GM18520 (cell line): Measurements from ENCODE around the gene TNFRSF8.

Source experiments
- ATAC-seq: cut with Tn5 transposase; IDR thresholded peaks from one replicate; pipeline ENCODE4 v1.9.1; 2021; ENCODE audit not compliant: unreplicated experiment

The TNFRSF8 gene

DNA sequence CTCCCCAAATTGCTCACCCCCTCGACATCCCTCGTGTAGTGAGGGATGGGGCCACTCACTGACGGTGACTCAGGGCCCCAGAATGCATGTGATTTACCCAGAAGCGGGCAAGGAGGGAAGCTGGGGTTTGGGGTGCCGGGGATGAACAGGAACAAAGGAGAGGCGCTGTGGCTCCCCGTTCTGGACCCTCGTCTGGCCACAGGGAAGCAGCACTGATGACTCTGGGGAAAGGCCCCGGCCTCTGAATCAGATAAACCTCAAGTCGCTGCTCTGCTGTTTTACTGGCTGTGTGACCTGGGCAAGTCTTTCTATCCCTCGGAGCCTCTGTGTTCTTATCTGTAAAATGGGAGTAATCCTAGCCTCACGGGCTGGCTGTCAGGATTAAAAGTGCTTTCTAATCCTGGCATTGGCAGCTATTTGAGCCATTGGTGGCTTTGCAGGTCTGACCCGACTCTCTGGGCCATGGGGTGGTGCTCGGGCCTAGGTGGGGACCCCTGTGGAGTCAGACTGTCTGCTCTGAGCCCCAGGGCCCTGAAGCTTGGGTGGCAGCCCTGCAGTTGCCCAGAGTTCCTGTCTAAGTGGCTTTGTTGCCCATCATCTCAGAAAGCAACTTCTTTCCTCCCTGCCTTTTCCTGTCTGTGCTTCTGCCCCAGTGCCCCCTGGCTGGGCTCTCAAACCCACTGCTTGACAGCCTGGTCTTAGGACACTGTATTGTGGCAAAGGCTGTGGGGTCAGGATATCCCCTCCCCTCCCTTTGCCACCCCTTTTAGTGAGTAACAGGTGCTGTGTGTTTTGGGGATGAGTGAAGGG, 109.1 kb downstream of the TNFRSF8 start:
- no peak for ATAC-seq

DNA sequence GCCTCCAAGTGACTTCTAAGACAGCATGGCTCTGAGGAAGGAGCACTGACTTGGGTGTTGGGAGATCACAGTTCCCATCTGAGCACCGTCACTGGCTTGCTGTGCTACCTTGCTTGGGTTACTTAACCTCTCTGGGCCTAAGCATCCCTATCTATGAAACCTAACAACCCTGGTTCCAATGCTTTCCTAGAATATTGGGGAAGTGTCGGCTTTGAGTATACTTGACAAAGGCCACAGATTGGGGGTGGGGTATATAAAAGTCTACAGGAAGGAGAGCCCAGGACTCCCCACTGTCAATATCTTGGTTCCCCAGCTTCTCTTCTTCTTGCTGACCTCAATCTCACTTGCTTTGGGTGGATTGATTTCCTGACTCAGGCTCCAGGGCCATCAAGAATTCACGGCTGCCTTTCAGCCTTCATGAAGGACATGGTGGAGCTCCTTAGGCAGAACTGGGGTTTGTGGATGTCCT, 110.0 kb downstream of the TNFRSF8 start:
- no peak for ATAC-seq

GRCh38 chr1:12173631-12174121, 110.6 kb downstream of the TNFRSF8 start:
- no peak for ATAC-seq

DNA sequence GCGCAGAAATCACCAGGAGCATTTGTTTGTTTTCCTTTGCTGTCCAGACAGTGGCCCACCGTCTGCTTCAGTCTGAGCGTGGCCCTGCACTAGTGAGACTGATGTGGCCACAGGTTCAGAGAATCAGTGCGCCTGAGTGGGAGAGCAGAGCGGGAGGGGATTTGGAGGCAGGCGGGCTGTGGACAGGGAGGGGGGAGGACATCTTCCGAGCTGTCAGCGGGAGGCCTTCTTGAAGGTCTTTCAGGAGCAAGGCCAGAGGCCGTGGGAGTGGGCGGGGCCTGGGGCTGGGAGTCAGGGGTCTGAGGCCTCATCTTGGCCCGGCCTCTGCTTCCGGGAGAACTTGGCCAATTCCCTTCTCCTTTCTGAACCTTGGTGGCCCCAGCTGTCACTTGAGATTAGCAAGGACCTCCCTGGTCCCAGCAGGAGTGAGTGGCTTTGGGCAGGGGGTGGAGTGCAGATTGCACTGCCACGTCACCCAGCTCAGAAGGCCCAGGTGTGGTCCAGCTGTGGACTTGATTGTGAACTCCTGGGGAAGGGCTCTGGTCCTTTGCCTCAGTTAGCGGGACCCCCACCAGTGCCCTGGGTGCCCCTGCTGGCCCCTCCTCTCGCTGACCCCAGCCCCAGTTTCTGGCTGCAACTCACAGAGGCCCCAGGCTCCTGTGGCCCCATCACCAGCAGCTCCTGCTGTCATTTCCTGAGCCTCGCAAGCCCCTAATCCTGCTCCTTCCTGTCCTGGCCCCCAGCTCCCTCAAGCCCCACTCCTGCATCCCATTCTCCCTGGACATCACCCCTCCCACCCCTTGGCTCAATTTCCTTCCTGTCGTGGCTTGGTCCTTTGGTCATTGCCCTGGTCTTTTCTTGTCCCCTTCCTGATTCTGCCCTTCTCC, 112.1 kb downstream of the TNFRSF8 start:
- no peak for ATAC-seq

DNA sequence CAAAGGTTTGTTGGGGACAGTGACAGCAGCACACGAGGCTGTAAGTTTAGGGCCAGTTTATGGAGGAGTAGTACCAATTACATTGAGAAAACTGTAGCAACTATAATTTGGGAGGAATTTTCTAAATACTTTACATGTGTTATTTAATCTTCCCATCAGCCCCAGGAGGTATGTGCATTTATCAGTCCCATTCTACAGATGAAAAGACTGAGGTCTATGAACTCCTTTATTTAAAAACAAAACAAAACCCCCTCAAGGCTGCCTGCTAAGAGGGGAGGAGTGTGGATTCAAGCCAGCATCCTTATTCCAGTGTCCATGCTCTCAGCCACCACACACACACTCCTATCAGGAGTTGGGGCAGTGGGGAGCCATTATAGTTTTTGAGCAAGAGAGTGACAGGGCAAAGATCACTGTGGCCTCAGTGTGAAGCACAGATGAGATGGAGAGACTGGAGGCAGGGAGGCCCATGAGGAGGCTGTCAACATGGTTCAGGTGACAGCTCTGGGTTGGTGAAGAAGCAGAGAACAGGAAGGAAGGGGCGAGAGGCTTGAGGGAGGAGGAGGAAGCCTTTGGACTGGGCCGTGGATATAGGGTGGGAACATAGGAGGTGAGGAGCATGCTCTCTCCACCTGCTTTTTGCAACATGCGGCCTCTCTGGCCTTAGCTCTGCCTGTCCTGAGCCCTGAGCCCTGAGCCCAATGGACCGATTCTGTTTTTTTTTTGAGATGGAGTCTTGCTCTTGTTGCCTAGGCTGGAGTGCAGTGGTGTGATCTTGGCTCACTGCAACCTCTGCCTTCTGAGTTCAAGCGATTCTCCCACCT, 113.4 kb downstream of the TNFRSF8 start:
- no peak for ATAC-seq

- no peak for ATAC-seq
Observed at GRCh38 chr1:12177156-12177998, 114.3 kb downstream of the TNFRSF8 start.

DNA sequence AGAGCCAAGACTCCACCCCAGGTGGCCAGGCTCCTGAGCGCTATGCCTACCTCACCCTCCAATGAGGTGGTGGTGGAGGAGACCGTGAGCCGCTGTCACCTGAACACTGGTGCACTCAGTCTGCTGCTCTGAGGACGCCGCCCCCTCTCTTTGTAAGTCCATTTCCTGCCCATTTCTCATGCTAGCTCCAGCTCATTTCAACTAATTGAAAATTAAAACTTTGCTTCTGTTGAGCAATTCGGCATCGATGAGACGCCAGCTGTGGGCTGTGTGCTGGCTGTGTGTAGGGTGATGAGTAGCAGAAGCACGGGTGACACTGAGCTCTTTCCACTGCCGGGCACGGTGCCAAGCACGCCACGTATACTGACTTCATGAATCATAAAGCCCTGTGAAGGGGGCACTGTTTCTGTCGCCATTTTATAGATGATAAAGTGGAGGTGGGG, 114.9 kb downstream of the TNFRSF8 start:
- ATAC-seq: no peak

DNA sequence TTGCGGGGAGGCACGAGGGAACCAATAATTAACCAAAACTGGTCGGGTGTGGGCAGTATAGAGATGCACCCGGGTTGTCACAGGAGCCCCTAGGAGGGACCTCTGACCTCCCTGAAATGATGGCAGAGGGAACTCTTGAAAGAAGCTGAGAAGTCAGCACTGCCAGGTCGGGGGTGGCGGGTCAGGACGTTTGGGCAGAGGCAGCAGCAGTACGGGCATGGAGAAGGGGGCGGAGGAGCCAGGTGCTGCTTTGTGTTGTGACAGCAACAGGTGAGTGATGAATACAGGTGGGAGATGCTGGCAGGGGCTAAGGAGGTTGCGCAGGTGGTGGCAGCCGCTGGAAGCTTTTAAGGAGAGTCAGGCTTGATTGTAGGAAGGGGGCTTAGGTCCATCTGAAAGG, 115.4 kb downstream of the TNFRSF8 start:
- ATAC-seq: no peak

GRCh38 chr1:12179111-12179519, 116.0 kb downstream of the TNFRSF8 start:
- no peak for ATAC-seq

DNA sequence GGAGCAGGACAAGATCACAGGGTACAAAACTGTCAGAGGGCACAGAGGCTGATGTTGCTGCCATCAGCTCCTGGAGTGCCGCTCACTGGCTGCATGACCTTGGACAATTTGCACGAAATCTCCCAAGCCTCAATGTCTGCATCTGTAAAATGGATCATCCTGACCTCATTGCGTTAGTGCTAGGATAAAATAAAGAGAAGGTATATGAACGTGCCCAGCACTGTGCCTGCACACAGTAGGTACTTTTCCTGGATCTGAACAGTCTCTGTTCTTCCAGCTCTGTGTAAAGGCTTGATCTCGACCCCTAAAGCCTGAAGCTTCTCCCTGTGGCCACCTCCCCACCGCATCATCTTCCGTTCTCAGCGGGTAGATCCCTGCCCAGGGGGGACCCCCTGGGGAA, 116.6 kb downstream of the TNFRSF8 start:
- ATAC-seq: no peak

GRCh38 chr1:12180315-12180714, 117.2 kb downstream of the TNFRSF8 start:
- ATAC-seq: no peak

DNA sequence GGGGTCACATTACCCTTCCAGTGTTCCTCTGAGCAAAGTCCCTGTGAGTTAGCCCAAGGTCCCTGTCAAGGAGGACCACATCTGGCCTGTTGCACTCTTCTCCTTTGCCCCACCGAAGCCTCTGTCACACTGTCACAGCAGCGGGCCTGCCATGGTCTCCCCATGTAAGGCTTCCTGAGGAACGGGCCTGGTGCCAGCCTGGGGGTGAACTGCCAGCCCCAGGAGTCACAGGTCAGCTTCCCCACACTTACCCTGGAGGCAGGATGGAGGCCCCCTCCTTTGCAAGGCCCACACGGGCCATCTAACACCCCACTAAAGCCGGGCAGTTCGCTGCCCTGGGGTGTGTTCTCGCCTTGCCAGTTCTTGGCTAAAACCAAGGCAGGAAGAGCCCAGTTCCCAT, 117.8 kb downstream of the TNFRSF8 start:
- ATAC-seq: no peak

- no peak for ATAC-seq
Observed at GRCh38 chr1:12181568-12181967, 118.5 kb downstream of the TNFRSF8 start.

DNA sequence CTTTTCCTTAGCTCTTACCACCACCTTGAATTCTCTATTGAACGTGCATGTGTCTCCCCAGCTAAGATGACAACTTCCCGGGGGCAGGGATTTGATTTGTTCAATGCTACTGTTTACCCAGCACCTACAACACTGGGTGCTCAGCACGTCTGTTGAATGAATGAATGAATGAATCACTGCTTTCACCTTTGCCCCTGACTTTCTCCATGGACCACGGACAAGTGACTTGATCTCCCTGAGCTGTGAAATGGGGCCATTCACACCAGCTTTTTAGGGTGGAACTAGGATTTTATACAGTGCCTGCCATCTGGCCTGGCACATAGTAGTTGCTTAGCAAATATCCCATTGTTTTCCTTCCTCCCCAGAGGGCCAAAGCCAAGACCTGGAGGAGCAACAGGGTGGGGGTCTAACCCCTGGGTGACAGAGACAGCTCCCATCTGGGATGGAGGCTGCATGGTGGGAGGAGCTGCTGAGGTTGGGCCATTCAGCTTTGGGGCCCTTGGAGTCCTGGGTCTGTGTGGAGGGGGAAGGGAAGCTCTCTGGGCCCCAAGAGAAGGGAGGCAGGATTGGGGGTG, 119.4 kb downstream of the TNFRSF8 start:
- no peak for ATAC-seq

GRCh38 chr1:12183095-12183794, 120.1 kb downstream of the TNFRSF8 start:
- no peak for ATAC-seq

- ATAC-seq: no peak
Observed at GRCh38 chr1:12184008-12184681, 121.0 kb downstream of the TNFRSF8 start.

DNA sequence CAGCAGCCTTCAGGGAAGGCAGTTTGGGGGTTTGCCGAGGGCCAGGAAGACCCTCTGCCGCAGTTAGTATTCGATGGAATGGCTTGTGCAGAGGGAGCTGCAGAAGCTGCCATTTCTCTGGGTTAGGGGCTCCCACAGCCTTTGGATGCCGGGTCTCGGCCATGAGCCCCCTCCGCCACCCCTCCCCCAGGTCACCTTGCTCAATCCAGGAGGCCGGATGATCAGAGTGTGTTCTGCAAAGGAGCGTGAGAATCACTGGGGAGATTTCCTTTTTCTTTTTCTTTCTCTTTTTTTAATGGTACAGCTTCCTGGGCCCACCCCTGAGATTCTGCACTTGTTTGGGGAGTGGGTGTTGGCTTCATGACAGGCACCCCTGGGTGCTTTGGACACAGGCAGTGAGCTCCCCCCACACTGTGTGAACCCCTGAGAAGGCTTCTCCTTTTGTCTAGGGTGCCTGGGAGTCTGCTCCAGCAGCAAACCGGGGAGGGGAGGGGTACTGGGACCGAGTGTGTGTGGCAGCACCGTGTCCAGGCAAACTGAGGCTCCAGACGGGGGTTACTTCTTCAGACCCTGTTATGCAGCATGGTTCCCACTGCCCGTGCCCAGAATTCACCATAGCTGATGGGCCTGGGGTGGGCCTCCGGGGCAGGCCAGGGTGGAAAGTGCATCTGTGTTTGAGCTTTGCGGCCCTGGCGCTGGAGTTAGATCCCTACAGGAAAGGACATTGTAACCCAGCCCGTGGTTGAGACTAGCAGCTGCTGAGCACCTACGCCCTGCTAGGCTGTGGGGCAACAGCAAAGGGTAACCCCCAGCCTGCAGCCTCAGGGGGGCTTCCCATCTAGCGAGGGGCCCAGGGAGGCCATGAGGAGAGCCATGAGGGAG, 122.2 kb downstream of the TNFRSF8 start:
- ATAC-seq: no peak
